ENCODE results near the gene TSR1.
A peak's percentile ranks its signal among the peaks of the same experiment; 100 is the strongest.

Gene TSR1

GRCh38 chr17:2354311-2354710 is 18.1 kb upstream of the TSR1 start:
- no peak overlapping the region for H3K4me3 ChIP-seq (ENCODE audit: low read depth, low read length)
- H3K27ac ChIP-seq, result no peak overlapping the region
- TF ChIP-seq CTCF (IDR thresholded peaks at IDR 0.05; ENCODE audit: low read depth, low read length, missing control alignments), result no peak
- no peaks in the 10 kb centered on the region for H3K27me3 ChIP-seq (replicated peaks)
- H3K36me3 ChIP-seq (replicated peaks), result no peaks in the 10 kb centered on the region
- in situ Hi-C loops (cut with HindIII; ENCODE audit: low pct_ligation_motif_present, low sequenced_read_pairs), result no loop called here
- no peak for DNase-seq

GRCh38 chr17:2351269-2351668 is 15.0 kb upstream of the TSR1 start:
- H3K36me3 ChIP-seq (replicated peaks), result no peaks in the 10 kb centered on the region
- in situ Hi-C loops (cut with HindIII; ENCODE audit: low pct_ligation_motif_present, low sequenced_read_pairs), result no loop called here
- no peak for TF ChIP-seq CTCF (IDR thresholded peaks at IDR 0.05; ENCODE audit: low read depth, low read length, missing control alignments)
- no peaks in the 10 kb centered on the region for H3K27me3 ChIP-seq (replicated peaks)
- no peak for DNase-seq
- no peak overlapping the region for H3K4me3 ChIP-seq (ENCODE audit: low read depth, low read length)
- H3K27ac ChIP-seq, result no peak overlapping the region

GRCh38 chr17:2347805-2348685 is 11.8 kb upstream of the TSR1 start:
- no peaks in the 10 kb centered on the region for H3K36me3 ChIP-seq (replicated peaks)
- H3K4me3 ChIP-seq (ENCODE audit: low read depth, low read length), result no peak overlapping the region
- peak; percentile 65 for DNase-seq
- in situ Hi-C loops (cut with HindIII; ENCODE audit: low pct_ligation_motif_present, low sequenced_read_pairs), result no loop called here
- H3K27ac ChIP-seq, result no peak overlapping the region
- H3K27me3 ChIP-seq (replicated peaks), result no peaks in the 10 kb centered on the region
- no peak for TF ChIP-seq CTCF (IDR thresholded peaks at IDR 0.05; ENCODE audit: low read depth, low read length, missing control alignments)

- Histone ChIP-seq H3K4me3 (ENCODE audit: low read depth, low read length) (no peak overlapping the region), H3K36me3 (replicated peaks) (no peaks in the 10 kb centered on the region), H3K27me3 (replicated peaks) (no peaks in the 10 kb centered on the region), H3K27ac (no peak overlapping the region)
- no peak for DNase-seq
- in situ Hi-C loops (cut with HindIII; ENCODE audit: low pct_ligation_motif_present, low sequenced_read_pairs), result no loop called here
- no peak for TF ChIP-seq CTCF (IDR thresholded peaks at IDR 0.05; ENCODE audit: low read depth, low read length, missing control alignments)
Measured at GRCh38 chr17:2346475-2346874, 10.2 kb upstream of the TSR1 start.

GRCh38 chr17:2344528-2344927 is 8.3 kb upstream of the TSR1 start:
- in situ Hi-C loops (cut with HindIII; ENCODE audit: low pct_ligation_motif_present, low sequenced_read_pairs), result no loop called here
- Histone ChIP-seq H3K27ac (no peak overlapping the region), H3K36me3 (replicated peaks) (no peaks in the 10 kb centered on the region), H3K4me3 (ENCODE audit: low read depth, low read length) (no peak overlapping the region), H3K27me3 (replicated peaks) (no peaks in the 10 kb centered on the region)
- no peak for DNase-seq
- no peak for TF ChIP-seq CTCF (IDR thresholded peaks at IDR 0.05; ENCODE audit: low read depth, low read length, missing control alignments)

- H3K36me3 ChIP-seq (replicated peaks), result no peaks in the 10 kb centered on the region
- in situ Hi-C loops (cut with HindIII; ENCODE audit: low pct_ligation_motif_present, low sequenced_read_pairs), result no loop called here
- no peak for TF ChIP-seq CTCF (IDR thresholded peaks at IDR 0.05; ENCODE audit: low read depth, low read length, missing control alignments)
- no peaks in the 10 kb centered on the region for H3K27me3 ChIP-seq (replicated peaks)
- no peak overlapping the region for H3K4me3 ChIP-seq (ENCODE audit: low read depth, low read length)
- DNase-seq, result no peak
- H3K27ac ChIP-seq, result no peak overlapping the region
Measured at GRCh38 chr17:2343421-2343820, 7.2 kb upstream of the TSR1 start.

Data from brain microvascular endothelial cell (primary cell).